ENCODE results near the gene CARD6. TPM values are rescaled to one million over a fixed set of nuclear protein-coding genes. Genes with fewer than 3 reads are reported as not detected.

CARD6 gene
- total and polyA plus RNA-seq, 2 of the 8 experiments (the other 6 are each of a cell fraction or from before 2014, with no cell fraction given), result 0.41 to 0.50 TPM

- H3K9ac ChIP-seq (replicated peaks in 1 of 4; ENCODE audit: extremely low read depth in 1 of 4, low read depth in 3 of 4, low read length in 3 of 4), result no peak overlapping the region
- CTCF ChIA-PET (ENCODE audit: partially characterized antibody), result interaction anchor here (1.0 to 1.9 kb wide), 3 partner anchors 45 to 1300 kb away, joined by 3 to 10 read pairs (median 4); no protein-coding TSS in a partner anchor
- TF ChIP-seq TAF1 (IDR thresholded peaks at IDR 0.05; ENCODE audit: low read depth, low read length) (no peak), USF2 (IDR thresholded peaks at IDR 0.05; ENCODE audit: low read length) (no peak), RAD21 (IDR thresholded peaks at IDR 0.05 in 1 of 2, conservative IDR thresholded peaks at IDR 0.05 in 1 of 2; ENCODE audit: low read depth in 2 of 2, low read length in 2 of 2) (no peak), YY1 (IDR thresholded peaks at IDR 0.05; ENCODE audit: low read depth, low read length) (no peak), RXRA (IDR thresholded peaks at IDR 0.05; ENCODE audit: insufficient read depth, low read depth, low read length) (no peak), POLR2A (IDR thresholded peaks at IDR 0.05; ENCODE audit: control extremely low read depth in 1 of 2, low read depth in 2 of 2, low read length in 2 of 2) (no peak), CHD2 (IDR thresholded peaks at IDR 0.05; ENCODE audit: low read length) (no peak), ASH2L (IDR thresholded peaks at IDR 0.05; ENCODE audit: low read length) (no peak), RBBP5 (IDR thresholded peaks at IDR 0.05; ENCODE audit: borderline replicate concordance, low read depth, low read length) (no peak), TCF12 (IDR thresholded peaks at IDR 0.05; ENCODE audit: low read depth, low read length) (no peak), TEAD4 (IDR thresholded peaks at IDR 0.05; ENCODE audit: low read depth, low read length) (no peak), TBP (IDR thresholded peaks at IDR 0.05; ENCODE audit: low read depth, low read length) (no peak), GABPA (IDR thresholded peaks at IDR 0.05; ENCODE audit: borderline replicate concordance, insufficient read depth, low read length) (no peak)
Measured at GRCh38 chr5:40877371-40877988, 36.3 kb downstream of the CARD6 start.

More at GRCh38 chr5:40877371-40877988, 36.3 kb downstream of the CARD6 start:
- Histone ChIP-seq H3K27me3 (replicated peaks in 1 of 4; ENCODE audit: control insufficient read depth in 3 of 4, extremely low read depth in 1 of 4, insufficient read depth in 3 of 4, low read length in 3 of 4) (no peaks in the 10 kb centered on the region), H3K79me2 (ENCODE audit: control insufficient read depth in 1 of 2, insufficient read depth in 2 of 2, low read length in 2 of 2) (no peaks in the 10 kb centered on the region), H3K27ac (ENCODE audit: low read depth, low read length) (no peak overlapping the region), H2BK12ac (ENCODE audit: low read depth, low read length) (no peak overlapping the region), H4K8ac (ENCODE audit: extremely low read depth, insufficient read depth, low read length) (no peak overlapping the region), H3K4me1 (replicated peaks in 1 of 4; ENCODE audit: control insufficient read depth in 3 of 4, insufficient read depth in 4 of 4, low read length in 3 of 4) (no peaks in the 10 kb centered on the region), H3K36me3 (ENCODE audit: control insufficient read depth in 2 of 4, insufficient read depth in 4 of 4, low read length in 3 of 4) (no peaks in the 10 kb centered on the region), H4K20me1 (replicated peaks in 1 of 2; ENCODE audit: control insufficient read depth in 1 of 2, insufficient read depth in 2 of 2, low read length in 2 of 2) (no peaks in the 10 kb centered on the region), H3K9me3 (ENCODE audit: insufficient read depth in 2 of 2, low read depth in 1 of 2, low read length in 1 of 2) (peaks cover 5 to 8% of the 10 kb centered on the region in 2 experiments; a peak in 1 of 4 replicates), H3K4ac (replicated peaks; ENCODE audit: insufficient read length, low read depth, low read length) (no peak overlapping the region), H3K4me3 (ENCODE audit: extremely low read depth in 1 of 4, insufficient read depth in 2 of 4, low read depth in 3 of 4, low read length in 4 of 4) (no peak overlapping the region), H2BK120ac (replicated peaks; ENCODE audit: low read depth, low read length) (no peak overlapping the region), H3K18ac (ENCODE audit: extremely low read depth, low read length) (no peak overlapping the region), H4K5ac (ENCODE audit: insufficient read length, low read depth, low read length) (no peak overlapping the region), H3K56ac (replicated peaks; ENCODE audit: insufficient read length, low read depth, low read length) (no peak overlapping the region), H2BK15ac (ENCODE audit: low read length) (no peak overlapping the region), H3K4me2 (ENCODE audit: insufficient read depth in 1 of 2, low read depth in 2 of 2, low read length in 2 of 2) (no peak overlapping the region), H3K14ac (ENCODE audit: insufficient read length) (no peak overlapping the region), H4K91ac (replicated peaks; ENCODE audit: insufficient read length, low read length) (no peak overlapping the region), H3K23ac (ENCODE audit: insufficient read length) (no peak overlapping the region), H2BK5ac (ENCODE audit: low read depth, low read length) (no peak overlapping the region), H2BK20ac (ENCODE audit: low read length) (no peak overlapping the region), H3K79me1 (ENCODE audit: low read depth, low read length) (no peaks in the 10 kb centered on the region), H3K23me2 (ENCODE audit: low read depth, low read length) (no peaks in the 10 kb centered on the region), H2AK5ac (ENCODE audit: low read depth, low read length) (no peak overlapping the region), H2AFZ (ENCODE audit: low read length) (no peak overlapping the region)
- FAIRE-seq (no peak), DNase-seq (ENCODE audit: low read depth in 1 of 2, low spot score in 2 of 2) (no peak)
- POLR2A ChIA-PET (ENCODE audit: partially characterized antibody), result interaction anchor here (2.0 kb wide), 1 partner anchor 42 kb away, joined by 7 read pairs; the partner anchor contains the start of gene RPL37
- WGBS, 2 experiments (ENCODE audit: extremely low coverage in 1 of 2, insufficient coverage in 1 of 2, insufficient read length in 1 of 2, insufficient replicate concordance in 2 of 2, low coverage in 1 of 2, low lambda C conversion rate in 2 of 2, missing lambda C conversion rate in 1 of 2), result 97% methylated on average over 6 of the region's 6 CpGs; no CpG with 5 or more reads in 1 of the 2 experiments

Data from H1 (cell line).